H1 (cell line): ENCODE results near the gene EDA. TPM values are rescaled to one million over a fixed set of nuclear protein-coding genes. Genes with fewer than 3 reads are reported as not detected.

Experiments used
- ATF2 ChIP-seq: IDR thresholded peaks from 2 replicates; pipeline ENCODE4 v1.6.1; 2012; ENCODE audit warnings: low read length, inconsistent platforms
- CTBP2 ChIP-seq: IDR thresholded peaks from 2 replicates; pipeline ENCODE4 v1.7.0; 2011; ENCODE audit warnings: borderline replicate concordance, mild to moderate bottlenecking, moderate library complexity, mixed read lengths, low read length; ENCODE audit not compliant: insufficient read depth, insufficient read length
- GTF2F1 ChIP-seq: IDR thresholded peaks from 2 replicates; pipeline ENCODE4 v1.6.1; 2012; ENCODE audit warnings: low read depth, low read length, improper control_type of control experiment, borderline replicate concordance
- JUND ChIP-seq: IDR thresholded peaks from 2 replicates; pipeline ENCODE4 v1.6.1; 2011; ENCODE audit warnings: mild to moderate bottlenecking, improper control_type of control experiment, low read length
- MAFK ChIP-seq: IDR thresholded peaks from 2 replicates; pipeline ENCODE4 v1.6.1; 2012; ENCODE audit warnings: low read depth, mild to moderate bottlenecking, improper control_type of control experiment, low read length
- polyA plus RNA-seq, 7 experiments: library from polyadenylated mRNA; depleted of rRNA in 3 of 7; stranded (reverse) in 5 of 7; unstranded in 2 of 7; fragments of >200 nt in 5 of 7; fragments of 200-250 nt in 2 of 7; gene quantifications; 1 replicate in 5 of 7; 2 replicates in 1 of 7; 4 replicates in 1 of 7; pipeline versions ENCODE4 v1.2.1 to v1.2.3, GENCODE V29; 2011 to 2013; ENCODE audit warnings: missing spikeins in 2 of 7, mixed read lengths in 2 of 7
- total RNA-seq: library from RNA; stranded (reverse); fragmentation: NEBNext Ultra II Directional; extraction: Animal tissue kit (Norgen Biotek cat#: 25700); gene quantifications from 2 replicates; pipeline ENCODE4 v1.2.1, GENCODE V29; 2021
- TF ChIP-seq, protein P1 (sequence below): IDR thresholded peaks from 2 replicates; pipeline ENCODE4 v1.6.1; 2011; ENCODE audit warnings: low read depth, mild to moderate bottlenecking, low read length; ENCODE audit not compliant: insufficient read depth

EDA gene
- total and polyA plus RNA-seq, 2 of the 8 experiments (the other 6 are each of a cell fraction or from before 2014, with no cell fraction given), result 7.5 to 10.5 TPM

DNA sequence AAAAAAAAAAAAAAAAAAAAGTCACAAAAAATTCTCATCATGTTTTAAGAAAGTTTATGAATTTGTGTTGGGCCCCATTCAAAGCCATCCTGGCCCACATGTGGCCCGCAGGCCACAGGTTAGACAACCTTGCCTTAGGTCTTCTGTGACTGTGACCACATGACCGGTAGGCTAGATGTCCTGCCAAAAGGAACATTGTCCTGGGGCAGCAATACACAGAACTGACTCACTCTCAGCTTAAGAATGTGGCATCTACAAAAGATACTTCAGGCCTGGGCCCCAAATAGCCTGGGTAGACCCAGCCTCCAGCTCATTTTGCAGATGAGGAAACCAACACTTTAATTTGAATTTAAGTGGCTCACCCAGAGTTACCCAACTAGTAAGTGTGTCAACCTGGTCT lies 423.8 kb downstream of the EDA start (continued):
- no peak for TF ChIP-seq CTBP2
- no peak for TF ChIP-seq JUND
- TF ChIP-seq GTF2F1, result no peak
- TF ChIP-seq ATF2, result no peak
- TF ChIP-seq, protein P1, sequence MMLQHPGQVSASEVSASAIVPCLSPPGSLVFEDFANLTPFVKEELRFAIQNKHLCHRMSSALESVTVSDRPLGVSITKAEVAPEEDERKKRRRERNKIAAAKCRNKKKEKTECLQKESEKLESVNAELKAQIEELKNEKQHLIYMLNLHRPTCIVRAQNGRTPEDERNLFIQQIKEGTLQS, result no peak
- no peak for TF ChIP-seq MAFK
- TF ChIP-seq, all 59 proteins: peak for 0
